Measurements from ENCODE around the gene CPSF4. TPM values are rescaled to one million over a fixed set of nuclear protein-coding genes. Genes with fewer than 3 reads are reported as not detected.

Gene CPSF4
- total RNA-seq, 1 experiment from 2014 or later = 67.0 TPM

DNA sequence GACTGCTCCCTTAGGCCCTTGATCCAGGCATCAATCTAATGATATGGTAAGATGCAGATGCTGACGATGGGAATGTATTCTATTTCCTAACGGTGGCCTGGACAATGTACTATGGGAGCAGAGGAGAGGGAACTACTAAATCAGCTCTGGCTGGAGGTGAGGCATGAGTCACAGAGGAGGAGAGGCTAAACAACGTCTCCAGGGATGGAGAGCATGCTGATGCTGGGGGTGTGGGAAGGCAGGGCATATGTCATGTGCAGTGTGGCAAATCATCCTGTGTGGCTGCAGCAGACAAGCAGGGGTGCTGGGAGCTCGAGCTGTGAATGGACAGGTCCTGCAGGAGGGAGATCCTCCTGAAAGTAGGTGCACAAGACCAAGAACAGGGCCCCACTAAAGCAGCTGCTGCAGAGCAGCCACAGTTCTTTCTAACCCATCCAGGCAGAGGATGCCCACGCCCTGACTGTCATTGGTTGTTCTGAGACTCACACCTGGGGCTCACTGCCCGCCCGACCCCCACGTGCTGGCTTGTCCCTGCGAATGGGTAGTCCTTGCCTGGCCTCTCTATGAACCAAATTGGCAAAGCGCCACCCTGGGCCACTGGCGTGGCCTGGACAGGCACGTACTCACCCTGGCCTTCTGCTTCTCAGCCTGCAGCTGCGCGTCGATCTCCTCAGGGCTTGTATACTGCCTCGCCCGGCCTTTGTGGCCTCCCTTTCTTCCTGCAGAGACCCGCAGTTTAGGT is 34.3 kb upstream of the CPSF4 start:
- DNase-seq (ENCODE audit: low read depth, low spot score) = no peak
- ATAC-seq = no peak
- H3K79me2 ChIP-seq (ENCODE audit: insufficient read depth, low read length) = peaks cover 80% of the 10 kb centered on the region
- H3K4me1 ChIP-seq (ENCODE audit: control insufficient read depth in 1 of 2, insufficient read depth in 2 of 2, low read length in 2 of 2) = peaks cover 9 to 13% of the 10 kb centered on the region in 2 experiments; a peak in 3 of 4 replicates
- no TSS peak for BruUV-seq (replicated peaks)
- H3K4me3 ChIP-seq (replicated peaks in 1 of 2; ENCODE audit: low read depth in 1 of 2, low read length in 2 of 2) = no peak overlapping the region
- no peaks in the 10 kb centered on the region; the same call in 1 of the 2 replicates for H4K20me1 ChIP-seq (ENCODE audit: insufficient read depth)
- H2AFZ ChIP-seq (ENCODE audit: low read depth, low read length, poor library complexity, severe bottlenecking) = no peak overlapping the region
- no peaks in the 10 kb centered on the region for H3K9me3 ChIP-seq (ENCODE audit: control insufficient read depth in 1 of 2, insufficient read depth in 1 of 2, low read depth in 1 of 2, low read length in 2 of 2)
- no peak overlapping the region for H3K9ac ChIP-seq (ENCODE audit: low read length)
- H3K27ac ChIP-seq (ENCODE audit: low read depth, low read length) = no peak overlapping the region
- intact Hi-C loops (cut with micrococcal nuclease) = no loop called here
- peaks cover 24 to 48% of the 10 kb centered on the region in 2 experiments for H3K36me3 ChIP-seq (ENCODE audit: control insufficient read depth in 1 of 2, insufficient read depth in 2 of 2, low read length in 2 of 2)
- CTCF ChIA-PET = no interaction called here
- POLR2A ChIA-PET = no interaction called here
- RAD21 ChIA-PET (ENCODE audit: low non-redundant PET in 1 of 2, low total read pairs in 2 of 2, uncharacterized antibody in 2 of 2, unreplicated experiment in 2 of 2) = no interaction called here
- no peaks in the 10 kb centered on the region for H3K27me3 ChIP-seq (ENCODE audit: insufficient read depth, low read length)
- H3K9me2 ChIP-seq (ENCODE audit: insufficient read depth) = no peaks in the 10 kb centered on the region
- no peak overlapping the region for H3K4me2 ChIP-seq (ENCODE audit: low read length)
- TF ChIP-seq, protein P1, sequence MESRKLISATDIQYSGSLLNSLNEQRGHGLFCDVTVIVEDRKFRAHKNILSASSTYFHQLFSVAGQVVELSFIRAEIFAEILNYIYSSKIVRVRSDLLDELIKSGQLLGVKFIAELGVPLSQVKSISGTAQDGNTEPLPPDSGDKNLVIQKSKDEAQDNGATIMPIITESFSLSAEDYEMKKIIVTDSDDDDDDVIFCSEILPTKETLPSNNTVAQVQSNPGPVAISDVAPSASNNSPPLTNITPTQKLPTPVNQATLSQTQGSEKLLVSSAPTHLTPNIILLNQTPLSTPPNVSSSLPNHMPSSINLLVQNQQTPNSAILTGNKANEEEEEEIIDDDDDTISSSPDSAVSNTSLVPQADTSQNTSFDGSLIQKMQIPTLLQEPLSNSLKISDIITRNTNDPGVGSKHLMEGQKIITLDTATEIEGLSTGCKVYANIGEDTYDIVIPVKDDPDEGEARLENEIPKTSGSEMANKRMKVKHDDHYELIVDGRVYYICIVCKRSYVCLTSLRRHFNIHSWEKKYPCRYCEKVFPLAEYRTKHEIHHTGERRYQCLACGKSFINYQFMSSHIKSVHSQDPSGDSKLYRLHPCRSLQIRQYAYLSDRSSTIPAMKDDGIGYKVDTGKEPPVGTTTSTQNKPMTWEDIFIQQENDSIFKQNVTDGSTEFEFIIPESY (IDR thresholded peaks at IDR 0.05; ENCODE audit: extremely low read depth, insufficient replicate concordance, low read length) = no peak
- TF ChIP-seq, protein P2, sequence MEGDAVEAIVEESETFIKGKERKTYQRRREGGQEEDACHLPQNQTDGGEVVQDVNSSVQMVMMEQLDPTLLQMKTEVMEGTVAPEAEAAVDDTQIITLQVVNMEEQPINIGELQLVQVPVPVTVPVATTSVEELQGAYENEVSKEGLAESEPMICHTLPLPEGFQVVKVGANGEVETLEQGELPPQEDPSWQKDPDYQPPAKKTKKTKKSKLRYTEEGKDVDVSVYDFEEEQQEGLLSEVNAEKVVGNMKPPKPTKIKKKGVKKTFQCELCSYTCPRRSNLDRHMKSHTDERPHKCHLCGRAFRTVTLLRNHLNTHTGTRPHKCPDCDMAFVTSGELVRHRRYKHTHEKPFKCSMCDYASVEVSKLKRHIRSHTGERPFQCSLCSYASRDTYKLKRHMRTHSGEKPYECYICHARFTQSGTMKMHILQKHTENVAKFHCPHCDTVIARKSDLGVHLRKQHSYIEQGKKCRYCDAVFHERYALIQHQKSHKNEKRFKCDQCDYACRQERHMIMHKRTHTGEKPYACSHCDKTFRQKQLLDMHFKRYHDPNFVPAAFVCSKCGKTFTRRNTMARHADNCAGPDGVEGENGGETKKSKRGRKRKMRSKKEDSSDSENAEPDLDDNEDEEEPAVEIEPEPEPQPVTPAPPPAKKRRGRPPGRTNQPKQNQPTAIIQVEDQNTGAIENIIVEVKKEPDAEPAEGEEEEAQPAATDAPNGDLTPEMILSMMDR (IDR thresholded peaks at IDR 0.05 in 2 of 3, conservative IDR thresholded peaks at IDR 0.05 in 1 of 3; ENCODE audit: borderline replicate concordance in 1 of 3, insufficient read depth in 1 of 3, low read depth in 2 of 3, low read length in 2 of 3) = no peak

DNA sequence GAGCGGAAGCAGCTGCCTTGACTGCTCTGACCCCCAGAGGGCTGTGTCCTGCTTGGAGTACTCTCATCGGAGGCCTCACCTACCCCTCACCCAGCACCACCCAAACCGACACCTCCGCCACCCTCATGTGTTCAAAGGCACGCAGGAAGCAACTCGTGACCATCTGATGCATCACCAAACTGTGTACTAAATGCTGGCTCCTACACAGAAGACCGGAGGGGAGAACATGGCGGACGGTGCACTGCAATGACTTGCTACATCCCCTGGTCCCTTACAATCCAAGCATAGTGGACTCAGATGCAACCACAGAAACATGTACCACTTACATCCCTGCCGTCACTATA is 33.8 kb upstream of the CPSF4 start:
- Histone ChIP-seq H3K9ac (ENCODE audit: low read length) (no peak overlapping the region), H3K4me3 (replicated peaks in 1 of 2; ENCODE audit: low read depth in 1 of 2, low read length in 2 of 2) (no peak overlapping the region), H3K27me3 (ENCODE audit: insufficient read depth, low read length) (no peaks in the 10 kb centered on the region), H3K4me2 (ENCODE audit: low read length) (no peak overlapping the region), H3K4me1 (ENCODE audit: control insufficient read depth in 1 of 2, insufficient read depth in 2 of 2, low read length in 2 of 2) (peaks cover 11 to 16% of the 10 kb centered on the region in 2 experiments; a peak in 3 of 4 replicates), H3K36me3 (ENCODE audit: control insufficient read depth in 1 of 2, insufficient read depth in 2 of 2, low read length in 2 of 2) (peaks cover 19 to 44% of the 10 kb centered on the region in 2 experiments; a peak in 3 of 4 replicates), H4K20me1 (ENCODE audit: insufficient read depth) (no peaks in the 10 kb centered on the region; the same call in 1 of the 2 replicates), H3K9me3 (ENCODE audit: control insufficient read depth in 1 of 2, insufficient read depth in 1 of 2, low read depth in 1 of 2, low read length in 2 of 2) (no peaks in the 10 kb centered on the region), H3K27ac (ENCODE audit: low read depth, low read length) (no peak overlapping the region), H2AFZ (ENCODE audit: low read depth, low read length, poor library complexity, severe bottlenecking) (no peak overlapping the region), H3K79me2 (ENCODE audit: insufficient read depth, low read length) (peaks cover 86% of the 10 kb centered on the region), H3K9me2 (ENCODE audit: insufficient read depth) (no peaks in the 10 kb centered on the region)
- DNase-seq (ENCODE audit: low read depth, low spot score) (no peak), ATAC-seq (no peak)
- intact Hi-C loops (cut with micrococcal nuclease) = no loop called here
- CTCF ChIA-PET = no interaction called here
- no peak for TF ChIP-seq ZFX (IDR thresholded peaks at IDR 0.05)
- TF ChIP-seq SP1 (IDR thresholded peaks at IDR 0.05; ENCODE audit: low read depth) = no peak
- TF ChIP-seq EGR1 (IDR thresholded peaks at IDR 0.05; ENCODE audit: low read depth) = no peak
- no peak for TF ChIP-seq ZNF274 (IDR thresholded peaks at IDR 0.05; ENCODE audit: low read depth, low read length)
- no peak for TF ChIP-seq EZH2 (IDR thresholded peaks at IDR 0.05)
- TF ChIP-seq CBX3 (IDR thresholded peaks at IDR 0.05; ENCODE audit: low read depth) = no peak
- TF ChIP-seq SIN3A (IDR thresholded peaks at IDR 0.05; ENCODE audit: low read depth) = no peak
- TF ChIP-seq JUND (IDR thresholded peaks at IDR 0.05) = no peak
- TF ChIP-seq, protein P3, sequence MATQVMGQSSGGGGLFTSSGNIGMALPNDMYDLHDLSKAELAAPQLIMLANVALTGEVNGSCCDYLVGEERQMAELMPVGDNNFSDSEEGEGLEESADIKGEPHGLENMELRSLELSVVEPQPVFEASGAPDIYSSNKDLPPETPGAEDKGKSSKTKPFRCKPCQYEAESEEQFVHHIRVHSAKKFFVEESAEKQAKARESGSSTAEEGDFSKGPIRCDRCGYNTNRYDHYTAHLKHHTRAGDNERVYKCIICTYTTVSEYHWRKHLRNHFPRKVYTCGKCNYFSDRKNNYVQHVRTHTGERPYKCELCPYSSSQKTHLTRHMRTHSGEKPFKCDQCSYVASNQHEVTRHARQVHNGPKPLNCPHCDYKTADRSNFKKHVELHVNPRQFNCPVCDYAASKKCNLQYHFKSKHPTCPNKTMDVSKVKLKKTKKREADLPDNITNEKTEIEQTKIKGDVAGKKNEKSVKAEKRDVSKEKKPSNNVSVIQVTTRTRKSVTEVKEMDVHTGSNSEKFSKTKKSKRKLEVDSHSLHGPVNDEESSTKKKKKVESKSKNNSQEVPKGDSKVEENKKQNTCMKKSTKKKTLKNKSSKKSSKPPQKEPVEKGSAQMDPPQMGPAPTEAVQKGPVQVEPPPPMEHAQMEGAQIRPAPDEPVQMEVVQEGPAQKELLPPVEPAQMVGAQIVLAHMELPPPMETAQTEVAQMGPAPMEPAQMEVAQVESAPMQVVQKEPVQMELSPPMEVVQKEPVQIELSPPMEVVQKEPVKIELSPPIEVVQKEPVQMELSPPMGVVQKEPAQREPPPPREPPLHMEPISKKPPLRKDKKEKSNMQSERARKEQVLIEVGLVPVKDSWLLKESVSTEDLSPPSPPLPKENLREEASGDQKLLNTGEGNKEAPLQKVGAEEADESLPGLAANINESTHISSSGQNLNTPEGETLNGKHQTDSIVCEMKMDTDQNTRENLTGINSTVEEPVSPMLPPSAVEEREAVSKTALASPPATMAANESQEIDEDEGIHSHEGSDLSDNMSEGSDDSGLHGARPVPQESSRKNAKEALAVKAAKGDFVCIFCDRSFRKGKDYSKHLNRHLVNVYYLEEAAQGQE (IDR thresholded peaks at IDR 0.05; ENCODE audit: low read depth) = no peak
- TF ChIP-seq, protein P4, sequence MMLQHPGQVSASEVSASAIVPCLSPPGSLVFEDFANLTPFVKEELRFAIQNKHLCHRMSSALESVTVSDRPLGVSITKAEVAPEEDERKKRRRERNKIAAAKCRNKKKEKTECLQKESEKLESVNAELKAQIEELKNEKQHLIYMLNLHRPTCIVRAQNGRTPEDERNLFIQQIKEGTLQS (IDR thresholded peaks at IDR 0.05) = no peak
- no TSS peak for BruUV-seq (replicated peaks)
- RAD21 ChIA-PET (ENCODE audit: low non-redundant PET in 1 of 2, low total read pairs in 2 of 2, uncharacterized antibody in 2 of 2, unreplicated experiment in 2 of 2) = no interaction called here
- POLR2A ChIA-PET = no interaction called here
